Hematopoietic multipotent progenitor cell treated with erythropoietin and hydrocortisone succinate and interleukin-3 and kit ligand, for 4 days (in vitro differentiated cells): ENCODE data around the gene SPAG17.

Experiments
- DNase-seq: peaks from one replicate; pipeline ENCODE4 v3.0.0-alpha.2; 2015

Gene SPAG17

DNA sequence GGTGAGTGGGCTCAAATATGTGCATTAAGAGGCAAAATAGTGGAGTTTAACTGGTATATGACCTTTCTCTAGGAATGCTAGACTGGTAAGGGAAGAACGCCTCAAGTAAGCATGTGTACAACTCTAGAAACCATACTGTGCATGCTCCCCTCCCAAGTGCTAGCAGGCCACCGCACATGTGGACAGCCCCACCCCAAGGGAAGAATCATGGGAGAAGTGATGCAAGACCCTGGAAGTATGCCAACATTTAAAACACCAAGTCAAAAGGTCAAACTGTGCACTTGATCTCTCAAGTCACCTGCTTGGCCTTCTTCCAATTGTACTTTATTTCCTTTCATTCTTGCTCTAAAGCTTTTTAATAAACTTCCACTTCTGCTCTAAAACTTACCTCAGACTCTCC lies 135.0 kb downstream of the SPAG17 start:
- peak; percentile 9 for DNase-seq

- no peak for DNase-seq
Observed at GRCh38 chr1:118047650-118048224, 137.3 kb downstream of the SPAG17 start.

DNA sequence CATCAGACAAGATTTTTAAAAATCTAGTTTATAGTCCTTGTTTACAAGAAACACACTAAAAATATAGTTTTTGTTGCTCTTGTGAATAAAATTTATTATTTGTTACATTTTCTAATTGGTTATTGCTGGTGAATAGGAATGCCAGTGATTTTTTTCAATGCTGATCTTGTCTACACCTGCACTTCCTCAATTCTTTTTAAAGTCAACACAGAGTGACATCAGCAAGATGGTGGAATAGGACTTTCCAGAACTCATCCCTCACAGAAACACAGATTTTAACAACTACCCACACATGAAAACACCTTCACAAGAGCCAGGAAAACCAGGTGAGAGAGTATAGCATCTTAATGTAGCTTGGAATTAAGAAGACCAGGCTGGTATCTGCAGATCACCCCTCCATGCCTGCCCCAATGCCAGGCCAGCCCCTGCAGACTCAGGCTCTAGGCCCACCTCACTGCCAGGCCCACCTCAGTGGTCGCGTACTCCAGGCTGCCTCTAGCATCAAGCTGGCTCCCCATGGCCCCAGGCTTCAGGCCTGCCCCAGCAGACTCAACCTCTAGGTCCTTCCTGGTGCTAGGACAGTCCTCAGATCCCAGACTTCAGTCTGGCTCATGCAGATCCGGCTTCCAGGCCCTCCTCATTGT lies 137.9 kb downstream of the SPAG17 start:
- DNase-seq = no peak

DNA sequence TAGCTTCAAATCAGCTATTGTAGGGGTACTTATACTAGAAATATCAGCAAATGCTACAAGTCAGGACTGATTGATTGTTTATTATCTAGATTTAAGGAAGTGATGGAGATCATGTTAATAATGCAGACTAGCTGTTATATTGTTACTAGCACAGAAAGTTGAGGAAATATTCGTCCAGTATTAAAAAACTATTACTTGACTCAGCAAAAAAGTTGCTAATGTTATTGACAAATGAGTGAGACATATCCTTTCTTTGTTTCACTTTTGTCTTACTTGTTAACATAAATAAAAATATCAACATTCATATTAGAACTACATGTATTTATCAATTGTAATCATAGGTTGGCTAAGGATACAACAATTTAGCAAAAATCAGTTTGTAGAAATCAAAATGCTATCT lies 141.4 kb downstream of the SPAG17 start:
- no peak for DNase-seq

DNA sequence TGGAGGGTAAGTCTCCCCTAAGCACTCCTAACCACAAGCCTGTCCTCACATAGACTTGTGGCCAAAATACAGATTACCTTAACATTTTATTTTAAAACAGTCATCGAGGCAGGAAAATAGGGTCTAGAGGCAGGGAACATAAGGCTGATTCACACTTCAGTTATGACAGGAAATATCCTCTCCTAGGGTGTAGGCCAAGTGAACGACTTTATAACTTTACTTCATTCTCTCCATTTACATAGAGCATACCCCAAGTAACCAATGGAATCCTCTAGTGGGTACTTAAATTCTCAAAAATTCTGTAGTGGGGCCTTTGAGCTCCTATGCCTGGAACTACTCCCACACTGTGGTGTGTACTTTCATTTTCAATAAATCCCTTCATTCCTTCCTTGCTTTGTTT lies 142.5 kb downstream of the SPAG17 start:
- DNase-seq = no peak

DNA sequence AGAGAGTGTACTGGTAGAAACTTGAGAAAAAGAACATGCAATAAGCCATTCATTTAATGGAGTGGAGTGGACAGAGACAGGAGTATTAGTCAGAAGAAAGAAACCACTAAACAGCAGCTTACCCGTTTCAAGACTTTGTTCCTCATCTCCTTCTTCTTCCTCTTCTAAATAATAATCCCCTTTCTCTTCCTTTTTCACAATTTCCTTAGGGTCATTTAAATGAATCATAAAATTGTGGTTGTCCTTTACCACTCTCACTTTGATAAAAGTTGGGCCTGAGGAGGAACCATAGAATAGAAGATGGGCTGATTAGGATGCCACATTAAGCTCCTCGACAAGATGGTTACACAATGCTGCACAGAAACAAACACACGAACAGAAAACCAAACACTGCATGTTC lies 145.9 kb downstream of the SPAG17 start:
- peak; percentile 77 for DNase-seq

DNA sequence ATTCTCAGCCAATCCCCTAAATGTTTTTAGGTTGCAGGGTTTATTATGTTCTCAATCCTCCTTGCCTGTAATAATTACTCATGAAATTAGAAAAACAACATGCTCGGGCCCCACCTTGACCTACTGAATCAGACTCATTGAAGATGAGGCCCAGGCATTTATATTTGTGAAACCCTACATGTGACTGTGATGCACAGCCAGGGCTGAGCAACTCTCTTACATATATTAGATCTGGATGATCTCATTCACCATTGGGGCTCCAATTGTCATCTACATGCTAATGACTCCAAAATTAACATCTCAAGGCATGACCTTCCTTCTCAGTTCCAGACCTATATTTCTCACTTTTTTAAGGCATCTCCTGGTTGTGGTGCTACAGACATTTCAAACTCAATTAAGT lies 152.1 kb downstream of the SPAG17 start:
- DNase-seq = no peak

GRCh38 chr1:118028267-118028666 lies 156.8 kb downstream of the SPAG17 start:
- no peak for DNase-seq

- no peak for DNase-seq
Observed at GRCh38 chr1:118023199-118023598, 161.8 kb downstream of the SPAG17 start.

- peak; percentile 7 for DNase-seq
Observed at GRCh38 chr1:118021668-118022067, 163.4 kb downstream of the SPAG17 start.

DNA sequence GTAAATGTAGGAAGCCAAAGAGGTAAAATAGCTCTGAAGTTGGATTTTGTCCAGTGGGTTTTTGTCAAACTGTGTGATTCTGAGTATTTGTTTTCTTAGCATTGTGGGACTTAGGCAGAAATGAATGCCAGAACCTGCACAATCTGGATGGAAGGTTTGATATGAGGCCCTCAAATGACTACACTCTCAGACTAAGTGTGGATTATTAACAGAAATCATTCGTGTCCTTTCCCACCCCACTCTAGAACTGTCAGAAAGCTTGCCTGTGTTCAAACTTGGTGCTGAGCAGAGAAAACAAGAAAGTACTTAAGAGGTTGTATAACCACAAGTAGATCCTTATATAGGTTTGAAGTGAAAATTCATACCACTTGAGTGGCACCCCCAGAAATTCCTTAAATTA lies 167.0 kb downstream of the SPAG17 start:
- no peak for DNase-seq

GRCh38 chr1:118013938-118014337 lies 171.1 kb downstream of the SPAG17 start:
- no peak for DNase-seq

DNA sequence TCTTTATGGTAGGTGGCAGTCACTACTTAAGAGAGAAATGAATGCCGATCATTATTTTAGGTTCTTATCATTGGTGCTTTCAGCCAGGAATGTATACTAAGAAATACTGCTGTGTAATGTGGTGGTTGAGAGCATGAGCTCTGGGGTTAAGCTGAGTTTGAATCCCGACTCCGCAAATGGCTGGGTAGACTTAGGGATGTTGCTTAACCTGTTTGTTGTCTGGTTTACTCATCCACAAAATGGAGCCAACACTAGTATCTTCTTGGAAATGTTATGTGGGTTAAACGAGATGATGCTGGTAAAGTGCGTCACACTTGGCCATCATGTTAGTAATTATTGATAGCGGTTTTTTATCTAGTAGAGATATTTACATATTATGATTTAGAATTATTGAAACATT lies 171.7 kb downstream of the SPAG17 start:
- DNase-seq = no peak

DNA sequence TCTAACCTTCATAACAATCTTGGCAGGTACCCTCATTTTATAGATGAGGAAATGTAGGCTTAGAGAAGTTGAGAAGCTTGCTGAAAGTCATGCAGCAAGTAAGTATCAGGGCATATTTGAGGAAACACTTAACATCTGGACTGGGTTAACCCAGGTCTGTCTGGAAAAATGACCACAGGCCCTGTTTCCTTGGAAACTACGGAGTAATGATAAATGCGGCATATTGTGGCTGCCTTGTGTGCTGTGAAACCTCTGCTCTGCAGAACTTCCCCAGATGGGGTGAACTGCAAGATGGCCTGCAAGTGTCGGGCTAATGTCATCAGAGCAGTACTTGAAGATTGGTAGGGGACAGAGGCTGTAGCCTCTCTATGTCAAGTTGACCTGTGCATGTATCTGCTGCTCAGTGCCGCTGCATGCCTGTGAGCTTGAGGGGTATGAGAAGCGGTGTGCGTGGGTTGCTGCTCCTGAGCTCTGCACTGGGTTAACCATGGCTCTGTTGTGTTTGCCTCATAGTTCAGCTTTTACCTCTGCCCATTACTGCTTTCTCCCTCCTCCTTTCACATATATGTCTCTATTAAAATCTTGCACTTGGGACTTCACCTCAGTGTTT lies 172.4 kb downstream of the SPAG17 start:
- DNase-seq = no peak

DNA sequence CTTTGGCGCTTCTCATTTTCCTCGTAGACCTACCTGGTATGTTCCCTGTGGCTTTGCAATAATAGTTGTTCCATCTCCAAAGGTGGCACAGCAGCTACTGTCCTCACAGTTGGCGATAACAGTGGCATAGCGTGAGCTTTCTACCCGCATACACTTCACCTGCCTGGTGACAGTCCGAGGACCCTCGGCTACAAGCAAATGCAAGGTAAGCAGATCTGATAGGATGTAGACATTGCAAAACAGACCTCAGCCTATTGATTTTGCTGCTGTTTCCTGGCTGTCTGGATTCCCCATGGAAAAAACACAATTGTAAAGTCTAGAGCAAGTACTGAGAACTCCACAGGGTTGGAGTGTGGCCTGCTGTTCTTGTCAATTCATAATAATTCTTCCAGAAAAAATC lies 177.0 kb downstream of the SPAG17 start:
- no peak for DNase-seq

- DNase-seq = no peak
Observed at GRCh38 chr1:118007391-118007790, 177.6 kb downstream of the SPAG17 start.

- DNase-seq = no peak
Observed at GRCh38 chr1:118004312-118004711, 180.7 kb downstream of the SPAG17 start.

GRCh38 chr1:117985973-117986372 lies 199.1 kb downstream of the SPAG17 start:
- no peak for DNase-seq

- no peak for DNase-seq
Observed at GRCh38 chr1:117985239-117985638, 199.8 kb downstream of the SPAG17 start.

GRCh38 chr1:117981455-117982192 lies 203.4 kb downstream of the SPAG17 start:
- DNase-seq = no peak

DNA sequence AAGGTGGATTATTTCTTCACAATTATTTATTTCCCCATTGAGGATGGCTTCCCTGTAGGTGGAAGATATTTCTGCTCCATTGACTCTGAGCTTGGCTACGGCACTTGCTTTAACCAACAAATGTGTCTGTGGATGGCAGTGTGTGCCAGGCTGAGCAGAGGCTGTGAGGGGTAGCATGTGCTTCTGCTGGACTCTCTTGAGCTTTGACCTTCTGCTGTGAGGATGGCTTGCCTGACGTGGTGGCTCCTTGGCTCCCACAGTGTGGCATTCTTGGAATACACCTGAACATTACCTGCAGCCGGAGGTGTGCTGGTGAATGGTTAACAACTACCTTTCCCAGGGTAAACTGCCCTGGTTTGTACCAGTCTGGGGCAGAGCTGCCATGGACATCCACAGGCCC lies 208.6 kb downstream of the SPAG17 start:
- DNase-seq = no peak

- DNase-seq = no peak
Observed at GRCh38 chr1:117971777-117972176, 213.3 kb downstream of the SPAG17 start.

DNA sequence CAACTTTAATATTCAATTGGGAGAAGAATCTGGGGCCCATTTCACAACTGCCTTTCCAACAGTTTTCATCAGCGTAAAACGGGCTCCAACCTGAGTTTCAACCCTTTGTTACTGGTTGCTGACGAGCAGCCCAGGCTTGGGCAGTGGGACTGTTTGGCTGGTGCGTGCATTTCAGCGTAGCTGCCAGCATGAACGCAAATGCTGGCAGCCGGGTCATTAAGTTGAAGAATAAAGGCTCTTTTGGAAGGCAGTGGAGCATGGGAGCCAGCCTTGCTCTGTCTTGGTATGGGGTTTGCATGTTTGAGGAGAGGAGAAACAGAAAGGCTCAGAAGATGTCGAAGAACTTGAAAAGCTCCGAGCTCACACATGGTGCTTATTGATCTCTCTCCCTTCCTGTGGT lies 214.8 kb downstream of the SPAG17 start:
- DNase-seq = no peak

GRCh38 chr1:117967881-117968280 lies 217.1 kb downstream of the SPAG17 start:
- DNase-seq = peak; percentile 52
